Measurements from ENCODE around the gene IGF2R.

DNA sequence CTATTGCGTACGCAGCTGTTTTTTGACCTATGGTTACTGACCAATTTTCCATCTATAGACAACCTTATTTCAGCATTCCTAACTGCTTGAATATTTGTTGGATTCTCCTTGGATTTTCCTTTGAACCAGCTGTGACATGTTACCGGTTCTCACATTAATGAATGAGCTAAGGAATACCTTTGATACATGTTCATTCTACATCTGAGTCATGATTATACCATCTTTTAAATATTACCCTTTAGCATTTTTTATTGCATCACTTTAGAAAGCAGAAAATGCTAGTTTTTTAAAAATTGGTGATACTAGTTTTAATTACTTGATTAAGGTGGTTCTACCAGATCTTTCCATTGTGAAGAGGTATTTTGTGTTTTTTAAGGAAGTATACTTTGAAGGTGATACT, 1.9 kb upstream of the IGF2R start:
- TF ChIP-seq, protein P1, sequence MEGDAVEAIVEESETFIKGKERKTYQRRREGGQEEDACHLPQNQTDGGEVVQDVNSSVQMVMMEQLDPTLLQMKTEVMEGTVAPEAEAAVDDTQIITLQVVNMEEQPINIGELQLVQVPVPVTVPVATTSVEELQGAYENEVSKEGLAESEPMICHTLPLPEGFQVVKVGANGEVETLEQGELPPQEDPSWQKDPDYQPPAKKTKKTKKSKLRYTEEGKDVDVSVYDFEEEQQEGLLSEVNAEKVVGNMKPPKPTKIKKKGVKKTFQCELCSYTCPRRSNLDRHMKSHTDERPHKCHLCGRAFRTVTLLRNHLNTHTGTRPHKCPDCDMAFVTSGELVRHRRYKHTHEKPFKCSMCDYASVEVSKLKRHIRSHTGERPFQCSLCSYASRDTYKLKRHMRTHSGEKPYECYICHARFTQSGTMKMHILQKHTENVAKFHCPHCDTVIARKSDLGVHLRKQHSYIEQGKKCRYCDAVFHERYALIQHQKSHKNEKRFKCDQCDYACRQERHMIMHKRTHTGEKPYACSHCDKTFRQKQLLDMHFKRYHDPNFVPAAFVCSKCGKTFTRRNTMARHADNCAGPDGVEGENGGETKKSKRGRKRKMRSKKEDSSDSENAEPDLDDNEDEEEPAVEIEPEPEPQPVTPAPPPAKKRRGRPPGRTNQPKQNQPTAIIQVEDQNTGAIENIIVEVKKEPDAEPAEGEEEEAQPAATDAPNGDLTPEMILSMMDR (IDR thresholded peaks at IDR 0.05) = no peak
- no peak for TF ChIP-seq POLR2A (IDR thresholded peaks at IDR 0.05)

All from stomach (tissue), 4 donors.